GM21576 (cell line): Measurements from ENCODE around the gene C7orf57.

Source experiments
- ATAC-seq: cut with Tn5 transposase; IDR thresholded peaks from one replicate; pipeline ENCODE4 v1.9.1; 2021; ENCODE audit warnings: mild to moderate bottlenecking, moderate library complexity; ENCODE audit not compliant: unreplicated experiment

C7orf57 gene

GRCh38 chr7:48084727-48085432 is 49.5 kb downstream of the C7orf57 start:
- ATAC-seq, result peak; percentile 59

GRCh38 chr7:48085433-48085791 is 50.1 kb downstream of the C7orf57 start:
- no peak for ATAC-seq

- ATAC-seq, result no peak
Observed at GRCh38 chr7:48085942-48086341, 50.6 kb downstream of the C7orf57 start.

- peak; percentile 19 for ATAC-seq
Observed at GRCh38 chr7:48087349-48087748, 52.0 kb downstream of the C7orf57 start.

- ATAC-seq, result peak; percentile 48
Observed at GRCh38 chr7:48088559-48089045, 53.3 kb downstream of the C7orf57 start.

- ATAC-seq, result peak; percentile 52
Observed at GRCh38 chr7:48089046-48090003, 54.0 kb downstream of the C7orf57 start, which contains the start of gene UPP1. Gene UPP1, plus strand, starts transcription at chr7:48089265. Its CDS starts 5,519 bp downstream, at chr7:48094784.

- no peak for ATAC-seq
Observed at GRCh38 chr7:48090095-48090805, 54.9 kb downstream of the C7orf57 start.

GRCh38 chr7:48091506-48092433 is 56.4 kb downstream of the C7orf57 start:
- ATAC-seq, result no peak

- ATAC-seq, result no peak
Observed at GRCh38 chr7:48094861-48095293, 59.5 kb downstream of the C7orf57 start.

GRCh38 chr7:48096273-48096672 is 60.9 kb downstream of the C7orf57 start:
- no peak for ATAC-seq

- ATAC-seq, result no peak
Observed at GRCh38 chr7:48097521-48098231, 62.3 kb downstream of the C7orf57 start.

GRCh38 chr7:48098846-48099245 is 63.5 kb downstream of the C7orf57 start:
- ATAC-seq, result no peak

- no peak for ATAC-seq
Observed at GRCh38 chr7:48099781-48100180, 64.4 kb downstream of the C7orf57 start.

- ATAC-seq, result no peak
Observed at GRCh38 chr7:48101352-48101751, 66.0 kb downstream of the C7orf57 start.

GRCh38 chr7:48101968-48102367 is 66.6 kb downstream of the C7orf57 start:
- ATAC-seq, result no peak

GRCh38 chr7:48102530-48102929 is 67.2 kb downstream of the C7orf57 start:
- no peak for ATAC-seq

- no peak for ATAC-seq
Observed at GRCh38 chr7:48105045-48105444, 69.7 kb downstream of the C7orf57 start.

- no peak for ATAC-seq
Observed at GRCh38 chr7:48106906-48107659, 71.7 kb downstream of the C7orf57 start.
